ENCODE measurements around the gene TMEM163. TPM values are rescaled to one million over a fixed set of nuclear protein-coding genes. Genes with fewer than 3 reads are reported as not detected.
"Not testable (repeated sequence)": the region's sequence is repeated elsewhere in the genome, so short reads cannot be mapped to it uniquely, and the experiment has no call there.

Gene TMEM163
- total RNA-seq, 1 experiment from 2014 or later: 0.05 TPM

DNA sequence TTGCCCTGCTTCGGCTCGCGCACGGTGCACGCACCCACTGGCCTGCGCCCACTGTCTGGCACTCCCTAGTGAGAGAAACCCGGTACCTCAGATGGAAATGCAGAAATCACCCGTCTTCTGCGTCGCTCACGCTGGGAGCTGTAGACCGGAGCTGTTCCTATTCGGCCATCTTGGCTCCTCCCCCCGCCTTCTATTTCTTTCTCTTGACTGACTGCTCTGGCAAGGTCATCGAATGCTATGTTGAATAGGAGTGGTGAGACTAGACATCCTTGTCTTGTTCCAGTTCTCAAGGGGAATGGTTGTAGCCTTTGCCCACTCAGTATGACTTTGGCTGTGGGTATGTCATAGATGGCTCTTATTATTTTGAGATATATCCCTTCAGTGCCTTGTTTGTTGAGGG, 62.4 kb downstream of the TMEM163 start:
- in situ Hi-C loops (cut with HindIII; ENCODE audit: low pct_unique_long_range_greater_than_20kb, low sequenced_read_pairs); DNase-seq (ENCODE audit: low read depth, low spot score): not testable (repeated sequence)

DNA sequence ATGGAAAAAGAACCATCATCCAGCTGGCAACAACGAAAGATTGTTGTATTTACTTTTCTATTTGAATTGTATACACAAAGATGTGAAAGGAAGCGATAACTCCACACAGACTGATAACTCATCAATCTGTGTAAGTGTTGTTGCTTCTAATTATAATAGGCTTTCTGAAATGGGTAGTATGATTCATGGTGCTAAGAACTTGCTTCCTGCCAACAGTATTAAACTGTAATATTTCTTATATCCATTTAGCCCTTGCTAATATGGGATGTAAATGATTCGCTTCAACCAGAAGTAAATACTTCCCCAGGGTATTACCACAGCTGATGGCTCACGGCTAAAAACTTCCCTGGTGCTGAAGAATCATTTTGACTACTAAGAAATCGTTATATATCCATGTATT, 70.2 kb downstream of the TMEM163 start:
- no peak for DNase-seq (ENCODE audit: low read depth, low spot score)

DNA sequence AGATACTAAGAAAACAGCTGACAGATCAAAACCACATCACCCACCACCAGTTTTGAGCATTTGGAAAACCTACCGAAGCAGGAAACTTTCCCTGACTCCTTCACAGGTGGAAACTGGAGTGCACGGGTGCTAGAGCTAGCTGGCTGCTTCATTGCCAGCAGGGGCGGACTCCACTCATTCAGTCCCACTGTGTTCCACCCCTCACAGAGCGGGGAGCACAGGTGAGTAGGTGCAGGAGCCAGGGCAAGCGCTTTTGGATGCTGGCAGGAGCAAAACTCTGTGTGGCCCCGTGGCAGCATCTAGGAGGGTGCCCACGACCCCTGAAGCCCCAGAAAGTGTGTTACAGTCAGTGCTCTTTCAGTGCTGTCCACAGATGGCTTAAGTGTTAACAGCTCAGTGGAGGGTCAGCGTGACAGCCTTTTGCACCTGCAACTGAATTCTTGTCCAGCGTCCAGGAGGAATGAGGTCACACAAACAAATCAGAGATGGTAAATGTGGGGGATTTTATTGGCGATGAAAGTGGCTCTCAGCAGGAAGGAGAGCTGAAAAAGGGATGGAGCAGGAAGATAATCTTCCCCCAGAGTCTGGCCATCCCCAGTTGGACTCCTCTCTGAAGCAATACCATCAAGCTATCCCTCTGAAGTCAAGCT, 71.1 kb downstream of the TMEM163 start:
- in situ Hi-C loops (cut with HindIII; ENCODE audit: low pct_unique_long_range_greater_than_20kb, low sequenced_read_pairs): no loop called here
- DNase-seq (ENCODE audit: low read depth, low spot score): no peak

More for the DNA sequence above, 70.2 kb downstream of the TMEM163 start:
- in situ Hi-C loops (cut with HindIII; ENCODE audit: low pct_unique_long_range_greater_than_20kb, low sequenced_read_pairs): no loop called here

DNA sequence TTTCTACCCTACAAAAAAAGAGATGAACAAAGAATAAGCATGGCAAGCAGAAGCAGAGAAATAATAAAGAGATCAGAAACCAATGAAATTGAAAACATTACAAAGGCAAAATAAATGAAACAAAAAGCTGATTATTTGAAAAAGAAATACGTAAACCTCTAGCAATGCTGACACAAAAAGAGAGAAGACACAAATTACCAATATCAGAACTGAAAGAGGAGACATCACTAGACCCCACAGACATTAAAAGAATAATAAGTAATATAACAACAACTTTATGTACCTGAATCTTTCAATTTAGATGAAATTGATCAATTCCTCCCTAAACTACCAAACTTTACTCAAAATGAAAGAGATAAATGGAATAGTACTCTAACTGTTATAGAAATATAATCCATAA, 75.9 kb downstream of the TMEM163 start:
- in situ Hi-C loops (cut with HindIII; ENCODE audit: low pct_unique_long_range_greater_than_20kb, low sequenced_read_pairs): no loop called here
- DNase-seq (ENCODE audit: low read depth, low spot score): no peak

DNA sequence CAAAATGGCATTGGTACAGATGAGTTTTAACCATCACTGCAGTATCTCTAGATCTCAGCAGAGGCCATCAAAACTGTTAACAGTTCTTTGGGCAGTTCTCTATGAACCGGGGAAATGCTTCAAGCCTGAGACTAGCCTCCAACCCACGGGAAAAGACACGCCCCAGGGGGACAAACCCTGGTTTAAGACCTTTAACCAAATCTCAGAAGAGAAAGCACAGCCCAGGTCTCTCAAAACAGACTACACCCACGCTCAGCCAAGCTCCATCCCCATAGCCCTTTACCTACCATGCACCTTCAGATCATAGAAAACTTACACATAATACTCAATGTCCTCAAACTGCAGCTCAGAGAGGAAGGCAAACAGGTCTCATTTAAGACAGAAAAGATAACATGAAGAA, 78.3 kb downstream of the TMEM163 start:
- in situ Hi-C loops (cut with HindIII; ENCODE audit: low pct_unique_long_range_greater_than_20kb, low sequenced_read_pairs): no loop called here
- DNase-seq (ENCODE audit: low read depth, low spot score): no peak

DNA sequence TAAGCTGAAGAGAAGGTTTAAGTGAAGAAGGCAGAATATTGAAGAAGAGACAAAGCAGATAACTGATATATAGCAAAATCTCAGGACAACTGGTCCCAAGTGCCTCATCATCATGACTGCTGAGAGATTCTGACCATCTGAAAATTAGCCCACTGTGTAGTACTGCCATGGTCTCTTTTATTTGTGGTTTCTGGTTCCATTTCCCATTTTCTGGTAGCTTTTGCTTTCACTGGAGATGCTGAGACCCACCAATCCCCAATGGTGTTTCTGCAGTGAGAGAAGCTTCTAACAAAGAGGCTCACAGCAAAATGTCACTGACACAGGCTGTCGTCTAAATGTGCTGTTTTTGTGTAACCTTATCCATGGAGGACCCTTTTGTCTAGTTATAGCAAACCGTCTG, 79.5 kb downstream of the TMEM163 start:
- in situ Hi-C loops (cut with HindIII; ENCODE audit: low pct_unique_long_range_greater_than_20kb, low sequenced_read_pairs): no loop called here
- no peak for DNase-seq (ENCODE audit: low read depth, low spot score)

DNA sequence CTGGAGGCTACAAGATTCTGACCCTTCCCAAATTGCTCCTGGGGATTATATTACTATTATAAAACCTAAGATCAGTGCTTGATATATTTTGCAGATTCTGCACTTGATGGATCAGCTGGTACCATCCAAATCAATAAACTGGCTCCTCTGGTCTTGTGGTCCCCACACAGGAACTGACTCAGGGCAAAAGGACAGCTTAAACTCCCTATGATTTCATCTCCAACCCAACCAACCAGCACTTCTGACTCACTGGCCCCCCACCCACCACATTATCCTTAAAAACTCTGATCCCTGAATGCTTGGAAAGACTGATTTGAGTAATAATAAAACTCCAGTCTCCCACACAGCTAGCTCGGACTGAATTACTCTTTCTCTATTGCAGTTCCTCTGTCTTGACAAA, 82.1 kb downstream of the TMEM163 start:
- in situ Hi-C loops (cut with HindIII; ENCODE audit: low pct_unique_long_range_greater_than_20kb, low sequenced_read_pairs): no loop called here
- DNase-seq (ENCODE audit: low read depth, low spot score): no peak

DNA sequence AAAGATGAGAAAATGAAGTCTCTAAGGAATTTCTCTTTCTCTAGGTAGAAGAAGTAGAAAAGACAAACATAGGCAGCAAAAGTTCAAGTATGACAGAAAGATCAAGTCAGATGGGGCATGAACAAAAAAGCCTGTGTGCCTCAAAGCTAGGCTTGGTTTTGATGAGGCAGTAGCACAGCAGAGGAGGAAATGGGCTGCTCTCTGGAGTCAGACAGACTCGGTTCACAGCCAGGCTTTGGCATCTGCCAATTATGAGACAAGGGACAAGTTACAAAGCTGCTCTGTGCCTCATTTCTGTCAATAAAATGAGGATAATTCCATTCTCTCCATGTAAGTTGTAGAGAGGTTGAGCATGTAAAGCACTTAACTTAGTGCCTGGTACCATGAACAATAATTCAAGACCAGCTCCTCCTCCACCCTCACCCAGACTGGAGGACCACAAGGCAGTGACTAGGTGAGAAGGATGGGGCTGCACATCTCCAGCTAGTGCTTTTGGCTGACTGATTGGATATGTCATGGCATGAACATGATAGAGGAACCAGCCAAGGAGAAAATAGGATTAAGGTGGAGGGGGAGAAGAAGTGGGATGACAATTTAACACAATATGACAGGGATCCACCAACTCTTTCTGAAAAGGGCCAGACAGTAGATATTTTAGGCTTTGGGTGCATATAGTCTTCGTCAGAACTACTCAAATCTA, 84.6 kb downstream of the TMEM163 start:
- in situ Hi-C loops (cut with HindIII; ENCODE audit: low pct_unique_long_range_greater_than_20kb, low sequenced_read_pairs): no loop called here
- no peak for DNase-seq (ENCODE audit: low read depth, low spot score)

DNA sequence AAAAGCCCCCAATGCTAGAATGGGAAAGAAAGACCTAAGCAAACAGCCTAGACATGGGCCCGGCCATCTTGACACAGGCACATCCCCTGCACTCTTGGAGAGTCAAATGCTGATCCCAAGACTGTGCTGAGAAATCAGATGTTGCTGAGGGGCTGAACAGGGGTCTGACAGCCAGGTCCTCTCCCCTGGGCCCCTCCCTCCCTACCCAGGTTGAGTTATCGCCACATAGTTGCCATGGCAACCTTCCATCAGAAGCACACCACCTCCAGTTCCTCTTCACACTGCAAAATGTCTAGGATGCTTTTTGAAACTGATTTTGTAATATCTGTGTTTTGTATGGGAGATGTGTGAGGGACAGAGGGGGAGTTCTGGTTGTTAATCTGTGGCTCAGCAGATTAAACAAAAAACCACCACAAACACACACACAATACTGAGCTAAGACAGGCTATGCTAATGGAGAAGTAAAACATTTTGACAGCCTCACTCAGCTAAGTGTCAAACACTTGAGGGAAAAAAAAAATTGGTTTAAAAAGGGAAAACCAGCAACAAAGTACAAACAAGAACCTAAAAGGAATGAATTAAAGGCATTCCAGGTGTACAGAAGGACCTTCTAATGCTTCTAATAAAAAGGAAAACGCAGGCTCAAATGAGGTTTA, 88.2 kb downstream of the TMEM163 start:
- no peak for DNase-seq (ENCODE audit: low read depth, low spot score)
- in situ Hi-C loops (cut with HindIII; ENCODE audit: low pct_unique_long_range_greater_than_20kb, low sequenced_read_pairs): no loop called here

DNA sequence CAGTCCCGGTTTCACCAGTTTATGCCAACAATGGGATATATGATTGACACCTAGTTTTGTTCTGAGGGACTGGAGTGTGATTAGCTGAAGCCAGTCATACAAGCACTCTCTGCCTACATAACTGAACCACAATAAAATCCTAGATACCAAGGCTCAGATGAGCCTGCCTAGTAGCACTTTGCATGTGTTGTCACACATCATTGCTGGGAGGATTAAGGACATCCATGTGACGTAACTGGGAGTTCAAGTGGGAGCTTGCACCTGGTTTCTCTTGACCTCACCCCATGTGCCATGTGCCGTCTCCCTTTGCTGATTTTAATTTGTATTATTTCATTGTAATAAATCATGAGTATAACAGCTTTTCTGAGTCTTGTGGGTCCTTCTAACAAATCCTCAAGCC, 90.3 kb downstream of the TMEM163 start:
- in situ Hi-C loops (cut with HindIII; ENCODE audit: low pct_unique_long_range_greater_than_20kb, low sequenced_read_pairs): no loop called here
- DNase-seq (ENCODE audit: low read depth, low spot score): no peak

DNA sequence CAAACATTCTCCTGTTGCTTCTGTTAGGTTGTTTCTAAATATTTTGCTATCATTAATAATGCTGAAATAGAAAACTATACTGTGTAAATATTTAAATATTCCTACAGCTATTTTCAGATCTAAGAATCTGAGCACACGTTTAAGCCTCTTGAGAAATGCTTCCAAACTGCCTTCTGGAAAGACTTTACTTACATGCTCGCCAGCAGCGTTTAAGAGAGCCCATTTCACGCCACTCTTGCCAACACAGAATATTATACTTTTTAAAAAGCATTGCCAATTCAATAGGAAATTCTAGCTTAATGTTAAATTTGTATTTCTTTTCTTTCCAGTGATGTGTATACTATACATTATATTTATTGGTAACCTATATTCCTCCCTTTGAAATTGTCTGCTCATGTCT, 92.0 kb downstream of the TMEM163 start:
- in situ Hi-C loops (cut with HindIII; ENCODE audit: low pct_unique_long_range_greater_than_20kb, low sequenced_read_pairs): no loop called here
- DNase-seq (ENCODE audit: low read depth, low spot score): no peak

DNA sequence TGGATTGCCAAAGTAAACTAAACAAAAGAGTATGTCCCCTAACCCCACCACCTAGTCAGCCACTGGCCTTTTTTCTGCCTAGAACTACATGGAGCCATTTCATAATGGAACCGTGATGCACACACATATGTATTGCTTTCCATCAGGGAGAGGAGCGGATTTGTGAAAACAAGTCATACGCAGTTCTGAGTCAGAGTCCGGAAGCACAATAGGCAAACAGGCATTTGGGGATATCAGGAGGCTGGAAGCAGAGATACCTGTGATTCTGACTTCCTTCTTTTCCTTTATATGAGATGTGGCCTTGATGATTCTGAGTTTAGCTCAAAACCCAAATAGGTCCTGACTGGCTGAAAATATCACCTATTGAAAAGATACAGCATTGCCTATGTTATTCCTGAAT, 93.5 kb downstream of the TMEM163 start:
- no peak for DNase-seq (ENCODE audit: low read depth, low spot score)
- in situ Hi-C loops (cut with HindIII; ENCODE audit: low pct_unique_long_range_greater_than_20kb, low sequenced_read_pairs): no loop called here

DNA sequence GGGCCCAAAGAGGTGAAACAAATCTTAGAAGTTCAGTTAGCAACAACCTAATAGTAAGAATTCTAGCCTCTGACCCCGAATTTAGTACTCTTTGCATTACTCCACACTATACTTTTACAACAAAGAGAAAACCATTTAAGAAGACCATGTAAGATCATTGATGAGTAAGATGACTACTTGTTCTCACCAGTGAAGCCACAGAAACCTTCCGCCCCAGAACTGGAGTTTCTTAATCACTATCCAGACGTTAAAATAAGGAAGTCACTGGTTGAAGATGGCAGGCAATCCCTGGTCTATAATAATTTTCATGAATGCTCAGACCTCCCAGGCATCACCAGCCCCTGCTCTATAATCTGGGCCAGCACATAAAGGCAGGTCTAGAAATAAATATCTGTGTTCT, 95.0 kb downstream of the TMEM163 start:
- in situ Hi-C loops (cut with HindIII; ENCODE audit: low pct_unique_long_range_greater_than_20kb, low sequenced_read_pairs): no loop called here
- no peak for DNase-seq (ENCODE audit: low read depth, low spot score)

DNA sequence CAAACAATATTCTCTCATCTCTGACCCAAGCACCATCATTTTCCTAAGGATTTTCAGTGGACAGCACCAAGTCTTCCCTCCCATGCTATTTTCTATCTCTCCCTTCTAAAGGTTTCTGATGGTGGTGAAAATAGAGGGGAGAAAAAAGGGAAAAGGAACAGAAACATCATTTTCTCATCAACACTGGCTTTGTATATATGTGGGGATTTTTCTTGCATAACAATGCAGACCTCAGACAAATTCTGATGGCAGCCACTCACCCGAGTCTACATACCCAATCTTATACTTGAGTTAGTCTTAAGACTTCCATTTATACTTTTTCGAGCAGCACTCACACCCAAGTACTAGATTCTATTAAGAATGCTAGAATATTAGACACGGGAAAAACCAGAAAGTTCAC, 95.8 kb downstream of the TMEM163 start:
- in situ Hi-C loops (cut with HindIII; ENCODE audit: low pct_unique_long_range_greater_than_20kb, low sequenced_read_pairs): no loop called here
- DNase-seq (ENCODE audit: low read depth, low spot score): no peak

DNA sequence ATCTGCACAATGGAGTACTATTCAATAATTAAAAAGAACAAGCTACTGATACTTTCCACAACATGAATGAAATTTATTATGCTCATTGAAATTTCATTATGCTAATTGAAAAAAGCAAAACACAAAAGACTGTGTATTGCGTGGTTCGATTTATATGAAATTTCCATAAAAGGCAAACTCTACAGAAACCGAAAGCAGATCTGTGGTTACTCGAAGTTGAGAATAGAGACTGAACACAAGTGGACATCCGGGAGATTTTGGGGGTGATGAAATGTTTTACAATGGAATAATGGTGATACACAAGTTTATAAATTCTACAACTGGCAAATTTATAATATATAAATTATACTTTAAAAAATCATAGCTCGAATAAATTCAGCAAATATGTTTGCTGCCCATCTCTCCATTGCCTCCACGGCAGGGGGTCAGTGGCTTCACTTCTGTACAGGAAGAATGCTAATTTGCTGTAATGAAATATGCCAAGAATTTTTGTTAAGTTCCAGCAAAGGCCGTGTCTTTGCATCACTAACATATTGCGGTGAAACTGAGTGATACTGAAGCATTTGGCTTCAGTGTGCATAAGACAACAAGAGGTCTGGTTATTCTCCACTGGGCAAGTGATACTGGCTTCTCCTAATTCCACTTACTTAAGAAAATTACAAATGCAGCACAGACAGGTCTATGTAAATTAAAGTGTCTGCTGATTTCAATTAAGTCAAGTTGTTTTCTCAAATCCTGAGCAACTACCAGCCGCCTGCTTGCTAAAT, 96.7 kb downstream of the TMEM163 start:
- DNase-seq (ENCODE audit: low read depth, low spot score): no peak
- in situ Hi-C loops (cut with HindIII; ENCODE audit: low pct_unique_long_range_greater_than_20kb, low sequenced_read_pairs): no loop called here

DNA sequence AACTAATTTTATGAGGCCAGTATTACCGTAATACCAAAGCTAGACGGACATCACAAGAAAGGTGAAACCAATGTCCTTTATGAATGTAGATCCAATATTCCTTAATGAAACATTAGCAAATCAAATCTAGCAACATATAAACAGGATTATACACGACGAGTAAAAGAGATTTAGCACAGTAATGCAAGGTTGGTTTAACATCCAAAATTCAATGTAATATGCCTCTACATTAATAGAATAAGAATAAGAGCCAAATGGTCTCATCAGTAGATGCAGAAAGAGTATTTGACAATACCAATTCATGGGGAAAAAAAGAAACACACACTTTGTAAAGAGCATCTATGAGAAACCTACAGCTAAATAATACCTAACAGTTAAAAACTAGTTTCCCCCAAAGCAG, 99.5 kb downstream of the TMEM163 start:
- in situ Hi-C loops (cut with HindIII; ENCODE audit: low pct_unique_long_range_greater_than_20kb, low sequenced_read_pairs): no loop called here
- no peak for DNase-seq (ENCODE audit: low read depth, low spot score)

DNA sequence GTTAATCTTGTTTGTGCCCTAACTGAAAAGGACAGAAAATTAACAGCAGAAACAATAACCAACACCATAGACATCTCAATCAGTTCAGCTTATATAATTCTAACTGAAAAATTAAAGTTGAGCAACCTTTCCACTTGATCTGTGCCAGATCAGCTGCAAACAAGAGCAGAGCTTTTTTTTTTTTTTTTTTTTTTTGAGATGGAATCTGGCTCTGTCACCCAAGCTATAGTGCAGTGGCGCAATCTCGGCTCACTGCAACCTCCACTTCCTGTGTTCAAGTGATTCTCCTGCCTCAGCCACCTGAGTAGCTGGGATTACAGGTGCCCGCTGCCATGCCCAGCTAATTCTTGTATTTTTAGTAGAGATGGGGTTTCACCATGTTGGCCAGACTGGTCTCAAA, 103.3 kb downstream of the TMEM163 start:
- in situ Hi-C loops (cut with HindIII; ENCODE audit: low pct_unique_long_range_greater_than_20kb, low sequenced_read_pairs); DNase-seq (ENCODE audit: low read depth, low spot score): not testable (repeated sequence)

DNA sequence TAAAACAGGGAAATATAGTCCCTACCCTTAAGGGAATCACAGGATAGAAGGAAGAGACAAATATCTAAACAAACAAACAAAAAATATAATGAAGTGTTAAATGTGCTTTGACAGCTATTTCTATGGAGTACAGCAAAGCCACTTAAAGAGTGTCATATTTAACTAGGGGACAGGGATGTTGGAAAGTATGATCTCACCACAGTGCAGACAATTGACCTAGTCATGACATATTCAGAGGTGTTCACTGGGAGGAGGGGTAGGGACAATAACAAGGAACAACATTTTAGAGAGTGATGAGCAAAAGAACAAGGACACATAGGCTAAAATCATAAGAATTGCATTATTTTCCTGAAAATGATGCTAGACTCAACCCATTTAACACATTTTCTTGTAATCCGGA, 107.5 kb downstream of the TMEM163 start:
- in situ Hi-C loops (cut with HindIII; ENCODE audit: low pct_unique_long_range_greater_than_20kb, low sequenced_read_pairs): no loop called here
- DNase-seq (ENCODE audit: low read depth, low spot score): no peak

All from SK-MEL-5 (cell line).